Fibroblast of pulmonary artery (primary cell): Measurements from ENCODE around the gene HOXA9.
A peak's percentile ranks its signal among the peaks of the same experiment; 100 is the strongest.

Experiments
- DNase-seq: peaks from one replicate; pipeline ENCODE4 v3.0.0-alpha.2; 2010; ENCODE audit warnings: low read depth
- H3K4me3 ChIP-seq: replicated peaks from 2 replicates; pipeline ENCODE4 v1.5.1; 2011; ENCODE audit warnings: low read depth, mild to moderate bottlenecking, control low read depth, low read length, moderate library complexity
- CTCF ChIP-seq: IDR thresholded peaks from 2 replicates; pipeline ENCODE4 v1.5.1; 2011; ENCODE audit warnings: mild to moderate bottlenecking, control low read depth, low read length, inconsistent platforms; ENCODE audit errors: missing control alignments

Gene HOXA9

GRCh38 chr7:27189997-27190748 lies 24.8 kb upstream of the HOXA9 start:
- no peak overlapping the region for H3K4me3 ChIP-seq
- no peak for TF ChIP-seq CTCF
- no peak for DNase-seq

GRCh38 chr7:27189295-27189996 lies 24.1 kb upstream of the HOXA9 start:
- no peak for DNase-seq

GRCh38 chr7:27188386-27189294 lies 23.3 kb upstream of the HOXA9 start:
- no peak for TF ChIP-seq CTCF
- peak; percentile 47 for DNase-seq
- peak overlapping the region; percentile 21 for H3K4me3 ChIP-seq

More at GRCh38 chr7:27189295-27189996, 24.1 kb upstream of the HOXA9 start:
- no peak for TF ChIP-seq CTCF
- no peak overlapping the region for H3K4me3 ChIP-seq

GRCh38 chr7:27187475-27188385 lies 22.4 kb upstream of the HOXA9 start:
- TF ChIP-seq CTCF, result no peak
- no peak for DNase-seq
- no peak overlapping the region for H3K4me3 ChIP-seq

- no peak for DNase-seq
- no peak overlapping the region for H3K4me3 ChIP-seq
- no peak for TF ChIP-seq CTCF
Observed at GRCh38 chr7:27186668-27187474, 21.5 kb upstream of the HOXA9 start.
